Embryonic facial prominence (tissue), 1 donor: ENCODE data around the gene PSMD13.

Experiments used
- DNase-seq: peaks from one replicate; pipeline ENCODE4 v3.0.0-alpha.2; 2016; ENCODE audit errors: extremely low spot score

The PSMD13 gene

DNA sequence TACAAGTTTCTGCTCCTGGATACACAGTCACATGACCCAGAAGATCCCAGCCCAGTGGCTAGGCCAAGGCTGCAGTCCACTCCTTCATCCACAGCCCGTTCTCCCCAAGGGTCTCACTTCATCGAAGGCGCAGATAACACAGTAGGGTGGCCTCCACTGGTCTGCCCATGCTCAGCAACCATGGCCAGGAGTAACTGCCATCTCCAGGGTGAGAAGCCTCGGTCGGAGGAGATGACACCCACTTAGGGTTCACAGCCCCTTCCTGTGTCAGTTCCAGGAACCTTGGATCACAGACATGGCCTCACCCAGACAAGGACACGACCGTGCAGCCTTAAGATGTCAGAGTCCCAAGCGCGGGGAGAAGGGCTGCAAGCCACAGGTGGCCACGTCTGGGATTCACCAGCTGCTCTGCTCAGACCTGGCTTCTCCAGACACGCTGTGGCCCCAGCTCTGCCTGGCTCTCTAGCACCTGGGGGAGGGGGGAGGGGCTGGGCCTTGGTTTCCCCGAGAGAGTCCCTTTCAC is 32.1 kb upstream of the PSMD13 start:
- no peak for DNase-seq

DNA sequence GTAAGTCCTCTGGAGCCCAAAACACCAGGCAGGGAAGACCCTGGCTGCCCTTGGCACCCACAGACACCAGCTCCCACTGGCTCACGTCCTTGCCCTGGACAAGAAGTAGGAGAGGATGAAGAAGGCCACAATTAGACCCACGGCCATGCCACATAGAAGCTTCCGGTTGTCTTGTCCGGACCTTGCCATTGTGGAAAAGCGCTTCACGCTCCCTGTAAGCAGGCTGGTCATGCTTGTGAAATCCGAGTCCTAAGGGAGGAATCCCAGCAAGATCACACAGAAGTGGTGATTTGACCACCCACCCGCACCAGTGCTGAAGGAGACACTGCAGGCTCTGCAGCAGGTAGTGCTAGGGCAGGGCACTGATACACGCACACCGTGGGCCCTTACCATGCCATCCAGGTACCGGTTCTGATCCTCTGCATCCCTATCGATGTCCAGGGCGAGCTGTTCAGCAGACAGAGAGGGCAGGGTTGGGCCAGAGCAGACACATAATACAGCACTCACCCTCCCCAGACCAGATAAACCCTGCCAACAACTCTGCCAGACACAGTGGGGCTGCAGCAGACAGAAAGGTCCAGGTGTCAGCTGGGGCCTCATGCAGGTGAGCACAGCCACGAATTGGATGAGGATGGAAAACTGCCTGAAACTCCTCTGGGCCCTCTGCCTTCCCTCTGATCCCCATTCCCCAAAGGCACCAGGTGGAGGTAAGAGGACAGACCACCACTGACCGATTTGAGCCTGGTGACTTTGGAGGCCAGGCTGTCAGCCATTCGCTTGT is 31.4 kb upstream of the PSMD13 start:
- DNase-seq: no peak

DNA sequence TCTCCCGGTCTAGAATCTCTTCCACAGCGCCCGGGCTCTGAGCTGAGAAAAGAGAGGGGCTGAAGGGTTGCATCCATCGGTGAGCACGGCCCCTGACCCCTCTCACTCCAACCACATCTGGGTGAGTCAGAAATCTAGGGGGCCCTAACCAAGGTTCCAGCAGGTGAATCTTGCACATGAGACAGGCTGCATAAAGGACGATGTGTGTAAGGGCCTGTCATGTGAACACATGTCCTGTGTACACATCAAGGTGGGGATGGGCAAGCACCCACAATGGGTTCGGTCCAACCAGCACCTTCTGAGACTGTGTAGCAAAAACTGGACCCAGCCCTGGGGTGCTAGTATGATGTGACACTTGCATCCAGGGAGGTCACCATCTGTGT is 30.8 kb upstream of the PSMD13 start:
- no peak for DNase-seq

DNA sequence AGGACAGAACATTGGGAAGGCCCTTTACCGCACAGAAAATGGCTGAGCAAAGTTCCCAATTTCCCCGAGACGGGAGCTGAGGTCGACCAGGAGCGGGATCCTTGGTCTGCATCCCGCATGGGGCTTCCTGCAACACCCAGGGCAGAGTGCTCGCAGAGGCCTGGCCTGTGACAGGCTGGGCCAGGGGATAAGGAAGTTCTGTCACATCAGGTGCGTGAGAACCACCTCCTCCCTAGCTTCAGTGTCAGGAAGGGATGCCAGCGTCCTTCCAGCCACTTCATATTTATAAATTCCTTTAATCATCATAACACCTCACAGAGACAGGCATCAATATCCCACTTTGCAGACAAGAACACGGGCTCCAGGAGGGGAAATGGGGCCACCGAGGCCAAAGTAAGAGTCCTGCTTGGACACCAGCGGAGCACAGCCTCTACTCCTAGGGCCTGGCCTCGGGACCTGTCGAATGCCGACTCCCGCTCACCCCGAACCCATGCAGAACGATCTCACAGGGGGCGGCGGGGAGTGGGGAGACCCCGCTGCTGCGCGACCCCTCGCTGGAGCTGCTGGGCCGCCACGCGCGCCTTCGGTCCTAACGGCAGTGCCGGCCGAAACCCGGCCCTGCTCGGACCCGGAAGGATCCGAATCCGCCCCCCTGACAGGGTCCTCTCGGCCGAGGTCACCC is 30.1 kb upstream of the PSMD13 start:
- no peak for DNase-seq

DNA sequence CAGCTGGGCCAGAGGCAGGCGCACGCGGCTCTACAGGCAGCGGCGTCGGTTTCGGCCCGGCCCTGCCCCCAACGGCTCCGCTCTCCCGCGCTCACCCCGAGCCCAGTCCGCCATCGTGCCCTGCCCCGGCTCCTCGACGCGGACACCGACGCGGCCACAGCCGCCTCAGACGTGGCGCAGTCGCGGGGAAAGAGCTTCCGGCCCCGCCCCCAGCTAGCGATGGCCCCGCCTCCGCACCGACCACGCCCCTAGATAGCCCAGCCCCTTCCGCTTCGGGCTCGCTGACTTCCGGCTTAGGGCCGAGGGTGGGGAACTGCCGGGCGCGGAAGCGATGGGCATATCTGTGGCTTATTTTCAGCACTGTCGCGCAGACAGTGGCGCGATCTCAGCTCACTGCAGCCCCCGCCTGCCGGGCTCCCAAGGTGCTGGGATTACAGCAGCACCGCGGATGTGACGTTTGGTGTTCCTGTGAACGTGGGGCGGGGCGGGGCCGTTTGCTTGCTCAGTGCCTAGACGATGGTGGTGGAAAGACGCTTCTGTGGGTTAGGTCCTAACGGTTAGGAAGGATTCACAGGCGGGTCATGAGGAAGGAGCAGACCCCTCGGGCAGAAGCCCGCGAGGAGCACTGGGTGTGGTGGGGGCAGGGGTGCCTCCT is 29.4 kb upstream of the PSMD13 start, which contains the start of the genes BET1L and RIC8A:
Gene BET1L, minus strand, starts transcription at position 192 of the 655 bp plus-strand sequence. Its CDS starts 78 bp downstream, at position 114.
Gene RIC8A, plus strand, starts transcription at position 501 of the 655 bp plus-strand sequence. CDS start 1,147 bp downstream, outside the sequence.
- DNase-seq: peak; percentile 94

DNA sequence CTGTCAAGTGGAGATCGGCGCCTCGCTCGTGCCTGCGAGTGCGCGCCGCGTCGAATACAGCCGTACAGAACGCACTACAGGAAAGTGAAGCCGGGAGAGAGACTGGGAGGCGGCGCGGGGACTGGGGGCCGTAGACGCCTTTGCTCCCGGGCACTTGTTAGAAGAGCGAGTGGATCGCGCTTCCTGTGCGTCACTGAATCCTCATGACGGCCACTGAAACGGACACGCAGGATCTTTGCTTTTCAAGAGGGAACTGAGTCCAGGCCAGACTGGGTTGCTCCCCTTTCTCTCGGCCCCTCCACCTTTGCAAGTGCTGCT is 29.0 kb upstream of the PSMD13 start:
- no peak for DNase-seq

DNA sequence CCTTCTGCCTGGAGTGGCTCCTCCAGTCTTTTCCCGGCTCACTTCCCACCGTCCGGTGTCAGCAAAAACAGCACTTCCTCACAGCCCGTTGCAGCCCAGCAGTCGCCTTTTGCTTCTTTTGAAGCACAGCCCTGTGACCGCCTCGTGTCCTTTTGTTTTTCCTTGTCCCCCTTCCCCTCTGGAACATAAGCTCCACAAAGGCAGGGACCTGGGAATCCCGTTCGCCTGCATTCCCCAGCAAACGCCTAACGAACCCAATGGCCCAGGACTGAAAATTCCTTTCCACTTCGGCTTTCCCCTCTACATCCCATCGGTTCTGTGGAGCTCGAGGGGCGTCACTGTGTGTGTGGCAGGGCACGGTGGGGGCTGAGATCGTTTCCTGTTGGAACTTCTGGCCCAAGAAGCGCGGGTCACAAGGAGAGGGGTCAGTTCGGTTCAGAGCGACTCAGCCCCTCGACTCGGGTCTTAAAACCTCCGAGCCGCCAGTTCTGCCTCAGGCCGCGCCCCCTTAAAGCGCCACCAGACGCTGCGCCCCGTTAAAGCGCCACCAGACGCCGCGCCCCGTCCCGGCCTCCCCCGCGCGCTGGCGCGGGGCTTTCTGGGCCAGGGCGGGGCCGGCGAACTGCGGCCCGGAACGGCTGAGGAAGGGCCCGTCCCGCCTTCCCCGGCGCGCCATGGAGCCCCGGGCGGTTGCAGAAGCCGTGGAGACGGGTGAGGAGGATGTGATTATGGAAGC is 28.4 kb upstream of the PSMD13 start:
- peak; percentile 62 for DNase-seq

DNA sequence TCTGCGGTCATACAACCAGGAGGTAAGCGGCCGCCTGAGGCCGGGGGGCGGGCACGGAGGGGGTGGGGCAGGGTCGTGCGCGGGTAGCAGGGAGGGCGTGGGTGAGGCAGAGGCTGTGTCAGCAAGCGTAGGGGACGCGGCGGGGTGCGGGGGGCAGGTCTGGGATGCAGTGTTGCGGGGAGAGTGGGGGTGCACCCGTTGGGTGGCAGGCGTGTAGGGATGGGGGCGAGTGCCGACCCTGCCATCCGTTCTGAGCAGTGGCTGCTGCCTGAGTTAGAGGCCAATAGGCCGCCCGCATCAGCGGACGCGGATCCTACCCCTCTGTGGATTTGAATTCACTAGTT is 27.9 kb upstream of the PSMD13 start:
- no peak for DNase-seq

DNA sequence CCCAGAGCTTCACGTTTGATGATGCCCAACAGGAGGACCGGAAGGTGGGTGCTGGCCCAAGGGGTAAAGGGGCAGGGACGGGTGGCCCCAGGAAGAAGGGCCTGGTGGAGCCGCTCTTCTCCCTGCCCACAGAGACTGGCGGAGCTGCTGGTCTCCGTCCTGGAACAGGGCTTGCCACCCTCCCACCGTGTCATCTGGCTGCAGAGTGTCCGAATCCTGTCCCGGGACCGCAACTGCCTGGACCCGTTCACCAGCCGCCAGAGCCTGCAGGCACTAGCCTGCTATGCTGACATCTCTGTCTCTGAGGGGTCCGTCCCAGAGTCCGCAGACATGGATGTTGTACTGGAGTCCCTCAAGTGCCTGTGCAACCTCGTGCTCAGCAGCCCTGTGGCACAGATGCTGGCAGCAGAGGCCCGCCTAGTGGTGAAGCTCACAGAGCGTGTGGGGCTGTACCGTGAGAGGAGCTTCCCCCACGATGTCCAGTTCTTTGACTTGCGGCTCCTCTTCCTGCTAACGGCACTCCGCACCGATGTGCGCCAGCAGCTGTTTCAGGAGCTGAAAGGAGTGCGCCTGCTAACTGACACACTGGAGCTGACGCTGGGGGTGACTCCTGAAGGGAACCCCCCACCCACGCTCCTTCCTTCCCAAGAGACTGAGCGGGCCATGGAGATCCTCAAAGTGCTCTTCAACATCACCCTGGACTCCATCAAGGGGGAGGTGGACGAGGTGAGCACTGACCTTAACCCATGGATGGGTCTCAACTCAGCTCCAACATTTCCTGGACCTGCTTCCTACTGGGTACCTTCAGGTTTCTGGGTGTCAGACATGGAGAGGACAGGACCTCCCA is 27.3 kb upstream of the PSMD13 start:
- DNase-seq: no peak

DNA sequence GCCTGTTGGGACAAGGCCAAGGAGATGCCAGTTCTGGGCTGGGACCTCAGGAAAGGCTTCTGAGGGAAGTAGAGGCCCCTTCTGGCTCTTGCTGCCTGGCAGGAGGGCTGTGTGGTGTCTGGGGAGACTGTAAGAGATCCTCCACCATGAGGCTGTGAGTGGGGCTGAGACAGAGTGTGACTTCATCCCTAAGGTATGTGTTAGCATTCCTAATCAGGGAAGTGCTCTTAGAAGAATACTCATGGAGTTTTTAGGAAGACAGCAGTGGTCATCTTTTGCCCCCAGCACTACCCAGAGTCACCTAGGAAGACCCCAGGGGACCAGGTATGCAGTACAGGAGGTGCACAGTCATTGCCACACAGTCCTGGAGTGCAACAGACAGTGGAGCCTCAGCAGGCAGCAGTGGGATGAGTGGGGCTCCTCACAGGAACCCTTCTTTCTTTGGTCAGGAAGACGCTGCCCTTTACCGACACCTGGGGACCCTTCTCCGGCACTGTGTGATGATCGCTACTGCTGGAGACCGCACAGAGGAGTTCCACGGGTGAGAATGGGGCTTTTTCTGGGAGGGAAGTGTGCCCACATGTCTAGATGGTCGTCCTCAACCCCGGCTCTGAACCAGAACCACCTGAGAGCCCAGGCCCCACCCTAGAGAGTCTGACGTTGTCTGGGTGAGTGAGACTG is 26.5 kb upstream of the PSMD13 start:
- no peak for DNase-seq

DNA sequence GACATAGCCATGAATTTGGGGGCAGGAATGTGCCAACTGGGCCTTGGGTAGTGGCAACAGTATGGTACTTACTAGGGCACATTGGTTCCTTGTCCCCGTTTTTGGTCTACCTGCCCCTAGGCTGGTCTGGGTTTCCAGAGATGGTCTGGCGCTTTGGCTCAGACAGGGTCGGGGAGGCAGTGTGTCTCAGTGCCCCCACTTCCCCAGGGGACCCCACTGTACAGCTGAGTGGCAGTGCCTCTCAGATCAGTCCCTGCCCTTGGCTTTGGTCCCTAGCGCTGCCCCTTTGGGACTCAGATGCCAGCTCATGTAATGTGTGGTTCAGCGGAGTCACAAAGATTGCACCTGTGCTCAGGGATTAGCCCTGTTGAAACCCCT is 26.0 kb upstream of the PSMD13 start:
- DNase-seq: no peak

DNA sequence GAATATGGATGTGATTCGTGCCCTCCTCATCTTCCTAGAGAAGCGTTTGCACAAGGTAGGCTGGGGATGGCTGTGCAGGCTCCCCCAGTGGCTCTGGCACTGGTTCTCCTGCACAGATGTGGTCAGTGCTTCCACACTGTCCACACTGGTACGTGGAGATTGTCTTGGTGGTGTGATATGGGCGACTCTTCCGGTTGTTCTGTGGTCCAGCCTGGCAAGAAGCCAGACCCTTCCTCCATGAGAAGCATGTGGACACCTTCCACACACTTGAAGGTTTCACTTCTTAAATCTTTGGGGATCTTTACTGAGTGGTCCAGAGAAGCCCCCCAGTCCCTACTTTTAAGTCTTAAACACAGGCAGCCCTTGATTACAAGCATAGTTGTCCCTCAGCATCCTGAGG is 25.5 kb upstream of the PSMD13 start:
- DNase-seq: no peak

DNA sequence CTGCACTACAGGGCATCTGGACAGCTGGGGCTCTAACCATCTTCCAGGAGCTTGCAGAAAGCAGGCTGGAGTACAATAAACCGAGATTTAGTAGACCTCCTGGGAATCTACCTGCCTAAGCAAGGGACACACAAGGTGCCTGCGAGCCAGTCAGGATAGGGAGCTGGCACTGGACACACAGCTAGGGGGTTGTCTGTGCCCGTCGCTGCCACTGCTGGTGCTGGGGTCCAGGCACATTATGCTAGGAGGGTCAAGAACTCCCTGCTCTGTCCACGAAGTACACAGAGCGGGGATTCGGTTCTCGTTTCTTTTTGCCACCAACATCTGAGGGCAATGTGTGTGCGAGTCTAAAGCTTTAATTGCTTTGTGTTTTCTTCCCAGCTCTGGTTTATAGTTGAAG is 25.0 kb upstream of the PSMD13 start:
- DNase-seq: no peak

DNA sequence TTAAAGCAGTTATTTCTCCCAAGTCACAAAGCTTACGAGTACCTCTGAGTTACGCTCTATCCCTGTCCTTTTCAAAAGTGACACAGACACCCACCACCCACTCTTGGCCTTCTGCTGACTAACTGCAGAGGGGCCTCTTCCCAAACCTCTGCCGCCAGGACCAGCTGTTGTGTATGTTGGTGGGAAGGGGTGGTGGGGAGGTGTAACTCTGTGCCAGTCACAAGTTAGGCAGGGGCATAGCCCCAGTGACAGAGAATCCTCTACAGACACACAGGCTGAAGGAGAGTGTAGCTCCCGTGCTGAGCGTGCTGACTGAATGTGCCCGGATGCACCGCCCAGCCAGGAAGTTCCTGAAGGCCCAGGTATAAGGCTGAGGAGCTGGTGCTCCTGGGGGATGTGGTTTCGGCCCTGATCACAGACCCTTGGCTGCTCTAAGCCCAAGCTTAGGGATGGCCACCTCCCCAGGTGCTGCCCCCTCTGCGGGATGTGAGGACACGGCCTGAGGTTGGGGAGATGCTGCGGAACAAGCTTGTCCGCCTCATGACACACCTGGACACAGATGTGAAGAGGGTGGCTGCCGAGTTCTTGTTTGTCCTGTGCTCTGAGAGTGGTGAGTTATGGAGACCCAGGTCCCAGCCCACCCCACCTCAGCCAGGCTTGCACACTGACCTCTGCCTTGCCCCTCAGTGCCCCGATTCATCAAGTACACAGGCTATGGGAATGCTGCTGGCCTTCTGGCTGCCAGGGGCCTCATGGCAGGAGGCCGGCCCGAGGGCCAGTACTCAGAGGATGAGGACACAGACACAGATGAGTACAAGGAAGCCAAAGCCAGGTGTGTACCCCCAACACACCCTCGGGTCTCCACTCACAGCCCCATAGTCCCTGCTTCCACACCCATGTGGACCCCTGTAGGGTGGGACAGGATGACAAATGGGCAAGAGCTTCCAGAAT is 24.4 kb upstream of the PSMD13 start:
- DNase-seq: no peak

DNA sequence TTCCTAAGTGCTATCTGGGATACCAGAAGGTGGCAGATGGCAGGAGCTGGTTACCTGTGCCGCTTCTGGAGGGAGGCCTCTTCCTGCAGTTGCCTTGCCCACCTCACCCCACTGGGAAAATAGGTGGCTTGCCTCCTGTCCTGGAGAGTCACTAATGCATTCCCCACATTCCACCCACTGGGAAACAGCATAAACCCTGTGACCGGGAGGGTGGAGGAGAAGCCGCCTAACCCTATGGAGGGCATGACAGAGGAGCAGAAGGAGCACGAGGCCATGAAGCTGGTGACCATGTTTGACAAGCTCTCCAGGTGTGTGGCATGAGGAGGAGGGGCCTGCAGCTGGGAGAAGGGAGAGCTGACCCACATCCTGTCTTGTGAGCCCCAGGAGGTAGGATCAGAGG is 23.7 kb upstream of the PSMD13 start:
- DNase-seq: no peak

DNA sequence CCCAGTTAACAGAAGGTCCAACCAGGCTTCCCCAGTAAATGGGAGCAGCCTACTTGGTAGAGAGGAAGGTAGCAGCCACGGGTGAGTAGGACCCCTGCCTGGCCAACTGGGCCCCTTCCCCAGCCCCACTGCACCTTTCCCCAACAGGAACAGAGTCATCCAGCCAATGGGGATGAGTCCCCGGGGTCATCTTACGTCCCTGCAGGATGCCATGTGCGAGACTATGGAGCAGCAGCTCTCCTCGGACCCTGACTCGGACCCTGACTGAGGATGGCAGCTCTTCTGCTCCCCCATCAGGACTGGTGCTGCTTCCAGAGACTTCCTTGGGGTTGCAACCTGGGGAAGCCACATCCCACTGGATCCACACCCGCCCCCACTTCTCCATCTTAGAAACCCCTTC is 22.7 kb upstream of the PSMD13 start:
- no peak for DNase-seq

DNA sequence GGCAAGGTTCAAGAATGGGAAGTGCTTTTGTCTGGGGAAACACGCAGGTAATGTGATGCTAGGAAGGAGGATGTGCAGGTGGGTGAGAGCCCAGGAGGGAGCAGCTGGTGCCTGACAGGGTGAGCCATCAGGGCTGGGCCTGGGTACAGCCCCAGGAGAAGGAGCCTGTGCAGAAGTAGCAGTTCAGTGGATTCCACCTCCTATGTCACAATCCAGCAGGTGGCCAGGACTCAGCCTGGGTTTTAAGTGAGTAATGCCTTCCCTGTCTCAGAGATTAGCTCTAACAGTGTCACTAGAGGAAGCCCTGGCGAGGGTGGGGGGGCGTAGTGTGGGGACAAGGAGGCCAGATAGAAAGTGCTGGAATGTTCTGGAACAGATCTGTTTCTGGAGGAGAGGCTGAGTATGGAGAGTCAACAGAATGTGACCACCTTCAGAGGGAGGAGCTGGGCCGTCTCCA is 21.2 kb upstream of the PSMD13 start:
- no peak for DNase-seq

DNA sequence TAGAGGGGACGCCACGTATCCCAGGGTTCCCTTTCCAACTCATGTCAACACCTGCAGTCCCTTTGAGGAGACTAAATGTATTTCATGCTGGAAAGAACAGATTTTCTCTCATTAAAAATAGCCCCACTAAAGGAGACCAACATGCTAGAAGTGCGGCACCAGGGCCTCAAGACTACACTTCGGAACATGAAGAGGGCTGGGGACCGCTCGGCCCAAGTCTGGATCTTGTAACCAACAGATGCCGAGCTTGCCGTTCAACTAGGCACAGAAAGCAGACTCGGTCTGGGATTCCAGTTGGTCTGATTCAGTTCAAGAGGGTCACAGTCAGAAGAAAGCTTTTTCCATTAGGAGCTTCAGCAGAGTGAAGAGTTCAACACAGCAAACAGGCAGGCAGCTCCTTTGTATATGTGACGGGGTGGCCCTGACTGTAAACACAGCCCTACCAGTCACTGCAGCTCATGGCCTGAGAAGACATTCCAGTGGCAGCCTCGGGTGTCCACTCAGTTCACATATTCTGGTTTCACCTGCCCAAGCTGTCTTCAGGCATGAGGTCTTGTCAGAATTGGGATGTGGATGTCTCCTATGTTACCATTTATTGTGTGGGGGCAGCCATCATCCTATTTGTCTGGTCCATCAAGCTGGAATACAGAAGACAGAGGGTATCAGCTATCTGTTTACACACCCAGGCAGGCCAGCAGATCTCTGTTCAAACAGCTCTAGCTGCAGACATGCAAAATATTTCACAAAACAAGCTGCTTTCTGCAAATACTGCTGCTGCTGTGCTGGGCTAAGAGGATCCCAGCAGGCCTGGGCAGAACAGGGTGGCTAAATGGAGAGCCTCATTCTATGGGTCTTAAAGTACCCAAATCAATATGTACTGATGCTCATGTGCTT is 20.4 kb upstream of the PSMD13 start:
- DNase-seq: no peak
